ENCODE measurements around the gene MOB4.
A peak's percentile ranks its signal among the peaks of the same experiment; 100 is the strongest.
"Not testable (repeated sequence)": the region's sequence is repeated elsewhere in the genome, so short reads cannot be mapped to it uniquely, and the experiment has no call there.

The MOB4 gene

DNA sequence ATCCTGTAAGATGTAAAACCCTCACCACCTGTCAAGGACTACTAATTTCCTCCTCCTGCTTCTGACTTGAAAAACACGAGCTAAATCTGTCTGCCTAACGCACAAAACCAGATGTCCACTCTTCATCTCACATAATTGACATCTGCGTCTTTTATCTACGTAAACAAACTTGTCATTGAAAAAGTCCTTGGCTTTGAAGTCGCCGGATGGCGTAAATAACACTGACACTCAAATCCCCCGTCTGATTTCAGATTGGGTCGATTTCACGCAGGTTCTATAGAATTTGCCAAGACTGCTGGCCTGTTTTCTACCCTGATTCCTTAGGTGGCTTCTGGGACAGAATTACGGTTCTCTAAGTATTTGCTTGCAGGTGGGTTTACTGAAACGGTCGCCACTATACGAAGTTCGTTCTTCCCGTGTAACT lies 539 bp upstream of the MOB4 start:
- DNase-seq, result peak; percentile 60

DNA sequence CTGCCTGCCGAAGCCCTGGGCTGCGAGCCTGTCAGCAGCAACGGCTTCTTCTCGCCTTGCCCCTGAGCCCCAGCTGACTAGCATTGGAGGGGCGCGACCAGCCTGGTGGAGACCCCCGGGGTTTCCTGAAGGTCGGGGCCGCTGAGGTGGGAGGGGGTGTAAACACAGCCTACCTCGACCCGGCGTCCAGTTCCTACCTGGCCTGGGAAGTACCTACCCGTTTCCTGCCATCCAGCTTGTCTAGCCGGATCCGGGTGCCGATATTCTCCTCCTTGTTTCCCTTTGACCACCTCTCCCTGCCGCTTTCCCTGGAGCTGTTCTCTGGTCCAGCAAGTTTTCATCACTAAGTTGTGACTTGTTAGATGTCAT lies 511 bp downstream of the MOB4 start:
- no peak for DNase-seq

DNA sequence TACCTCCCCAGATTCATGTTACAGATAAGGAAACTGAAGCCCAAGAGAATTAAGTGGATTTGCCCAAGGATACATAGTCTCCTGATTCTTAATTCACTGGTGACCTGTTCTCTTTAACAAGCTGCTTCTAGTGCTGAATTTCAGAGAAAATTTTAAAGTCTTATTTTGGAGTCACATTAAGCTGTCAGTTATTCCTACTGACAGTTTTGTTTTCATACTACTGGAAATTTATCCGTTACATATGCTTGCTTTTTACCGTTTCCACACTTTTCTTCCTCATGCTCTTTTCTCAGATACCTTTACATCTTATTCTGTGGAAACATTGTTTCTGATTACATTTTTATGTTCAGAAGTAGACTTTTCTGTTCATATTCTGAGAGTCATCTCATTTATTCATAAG lies 1.3 kb downstream of the MOB4 start:
- no peak for DNase-seq

DNA sequence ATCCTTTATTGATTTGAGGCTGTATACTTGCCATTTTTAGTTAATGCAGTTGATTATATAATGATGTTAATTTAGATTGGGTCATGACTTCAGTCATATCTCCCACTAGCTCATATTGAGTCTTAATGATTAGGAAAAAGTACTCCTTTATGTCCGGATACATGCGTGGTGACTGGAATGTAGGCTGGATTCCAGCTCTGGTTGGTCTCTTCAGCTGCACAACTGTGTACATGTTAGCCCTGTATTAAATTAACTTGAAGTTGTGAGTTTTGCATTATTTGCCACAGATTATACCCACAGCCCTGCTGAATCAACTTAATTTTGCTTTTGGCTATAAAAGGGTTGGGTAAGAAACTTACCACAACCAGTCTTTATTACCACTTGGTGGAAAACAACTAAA lies 22.5 kb downstream of the MOB4 start:
- DNase-seq, result no peak

DNA sequence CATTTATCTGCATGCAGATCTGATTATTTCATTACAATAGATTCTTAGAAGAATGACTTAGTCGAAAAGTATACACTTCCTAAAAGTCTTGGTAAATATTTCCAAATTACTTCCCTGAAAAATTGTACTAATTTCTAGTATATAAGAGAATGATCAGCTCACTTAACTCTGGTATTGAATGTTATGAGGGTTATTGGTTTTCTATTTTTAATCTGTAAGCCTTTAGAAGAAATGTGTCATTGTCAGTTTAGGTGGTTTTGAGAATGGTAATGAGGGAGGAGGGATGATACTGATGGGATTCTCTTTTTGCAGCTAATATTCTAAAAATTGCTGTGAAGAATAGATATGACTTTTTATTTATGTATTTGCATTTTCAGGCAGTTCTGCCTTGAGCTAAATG lies 23.9 kb downstream of the MOB4 start:
- no peak for DNase-seq

DNA sequence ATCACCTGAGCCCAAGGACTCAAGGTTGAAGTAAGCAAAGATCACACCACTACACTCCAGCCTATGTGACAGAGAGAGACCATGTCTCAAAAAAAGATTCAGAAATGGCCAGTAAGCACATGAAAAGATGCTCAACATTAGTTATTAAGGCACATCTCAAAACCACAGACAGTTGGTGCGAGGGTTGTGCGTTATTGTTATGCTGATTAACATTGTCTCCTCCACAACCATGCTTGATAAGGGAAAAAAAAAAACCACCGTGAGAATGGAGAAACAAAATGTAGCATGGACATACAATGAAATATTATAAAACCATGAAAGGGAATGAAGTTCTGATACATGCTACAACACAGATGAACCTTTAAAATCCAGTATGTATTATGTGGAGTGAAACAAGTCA lies 27.3 kb downstream of the MOB4 start:
- no peak for DNase-seq

DNA sequence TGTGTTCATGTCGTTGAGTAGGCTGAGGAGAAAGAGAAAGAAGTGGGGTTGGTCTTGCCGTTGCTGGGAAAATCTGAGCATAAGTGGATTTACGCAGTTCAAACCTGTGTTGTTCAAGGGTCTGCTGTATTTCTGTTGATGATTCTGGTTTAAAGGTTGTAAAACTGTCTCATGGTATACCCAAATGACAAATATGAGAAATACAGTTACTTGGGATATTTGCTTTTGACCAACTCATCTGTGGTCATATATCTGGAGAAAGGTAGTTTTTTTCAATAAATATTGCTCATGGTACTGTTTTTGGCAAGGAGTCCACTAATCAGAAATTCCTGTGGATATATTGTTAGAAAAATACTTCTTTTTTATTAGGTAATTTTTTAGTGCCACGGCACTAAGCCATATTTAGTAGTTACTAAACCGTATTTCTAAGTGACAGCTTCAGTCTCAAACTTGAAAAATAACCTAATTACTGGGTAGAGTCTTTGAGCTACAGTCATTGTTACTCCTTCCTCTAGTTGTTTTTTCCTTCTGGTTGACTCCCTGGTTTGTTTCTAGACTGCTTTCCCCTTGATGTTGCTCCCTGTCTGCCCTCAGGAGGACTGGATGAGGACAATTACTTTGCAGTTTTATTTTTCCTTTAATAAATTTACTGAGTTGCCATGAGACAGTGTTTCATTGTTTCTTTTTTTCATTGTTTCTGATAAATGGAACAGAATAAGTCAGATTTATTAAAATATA lies 31.5 kb downstream of the MOB4 start:
- no peak for DNase-seq

DNA sequence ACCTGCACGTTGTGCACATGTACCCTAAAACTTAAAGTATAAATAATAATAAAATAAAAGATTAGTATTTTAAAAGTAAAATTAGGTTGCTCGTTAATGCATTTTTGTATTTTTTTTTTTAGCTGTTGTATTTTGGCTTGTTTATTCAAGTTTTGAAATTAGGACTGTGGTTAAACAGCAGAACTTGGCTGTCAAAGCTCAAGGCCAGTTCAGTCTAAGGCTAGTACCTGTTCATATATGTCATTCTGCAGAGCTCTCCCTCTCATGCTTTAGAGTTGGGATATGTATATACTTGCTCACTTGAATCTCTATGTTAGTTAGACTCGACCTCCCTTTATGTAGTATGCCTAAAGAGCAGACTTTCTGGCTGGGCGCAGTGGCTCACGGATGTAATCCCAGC lies 32.7 kb downstream of the MOB4 start:
- DNase-seq, result no peak

DNA sequence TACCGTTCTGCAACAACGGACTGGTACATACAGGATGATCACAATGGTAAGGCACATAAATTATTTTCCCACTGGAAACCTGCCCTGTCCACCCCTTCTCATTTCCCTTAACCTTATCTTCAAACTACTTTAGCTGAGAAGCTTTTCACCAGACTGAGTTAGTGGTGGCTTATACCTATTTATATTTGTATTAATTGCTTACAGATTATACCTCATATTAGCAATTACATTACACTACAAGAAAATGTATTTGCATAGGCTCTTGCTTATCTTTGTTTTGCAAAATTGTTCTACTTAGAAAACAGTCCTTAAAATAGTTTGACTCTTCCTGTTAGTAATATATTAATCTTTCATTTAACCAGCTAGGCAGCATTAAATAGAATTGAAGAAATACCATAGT lies 35.4 kb downstream of the MOB4 start:
- DNase-seq, result not testable (repeated sequence)

DNA sequence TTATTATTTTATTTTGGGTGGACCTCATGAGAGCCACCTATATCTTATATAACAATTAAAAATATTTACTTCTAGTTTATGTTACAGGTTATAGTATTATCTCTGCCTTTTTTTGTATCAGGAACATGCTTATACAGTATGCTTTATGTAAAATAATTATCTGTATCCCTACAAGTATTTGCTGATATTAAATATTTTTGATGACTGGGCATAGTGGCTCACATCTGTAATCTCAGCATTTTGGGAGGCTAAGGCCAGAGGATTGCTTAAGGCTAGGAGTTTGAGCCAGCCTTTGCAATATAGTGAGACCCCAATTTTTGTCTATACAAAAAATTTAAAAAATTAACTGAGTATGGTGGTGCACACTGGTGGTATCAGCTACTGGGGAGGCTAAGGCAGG lies 39.6 kb downstream of the MOB4 start:
- DNase-seq, result no peak

DNA sequence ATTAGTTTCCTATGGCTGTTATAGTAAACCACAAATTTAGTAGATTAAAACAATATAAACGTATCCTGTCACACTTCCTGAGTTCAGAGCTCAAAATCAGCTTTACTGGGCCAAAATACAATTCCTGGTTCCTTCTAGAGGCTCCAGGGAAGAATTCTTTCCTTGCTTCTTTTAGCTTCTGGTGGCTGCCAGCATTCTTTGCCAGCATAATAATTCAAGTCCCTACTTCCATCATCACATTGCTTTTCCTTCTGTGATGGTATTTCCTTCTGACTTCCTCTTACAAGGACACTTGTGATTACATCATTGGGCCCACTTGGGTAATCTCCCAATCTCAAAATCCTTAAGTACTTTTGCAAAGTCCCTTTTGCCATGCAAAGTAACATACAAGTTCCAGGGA lies 40.6 kb downstream of the MOB4 start:
- DNase-seq, result no peak

DNA sequence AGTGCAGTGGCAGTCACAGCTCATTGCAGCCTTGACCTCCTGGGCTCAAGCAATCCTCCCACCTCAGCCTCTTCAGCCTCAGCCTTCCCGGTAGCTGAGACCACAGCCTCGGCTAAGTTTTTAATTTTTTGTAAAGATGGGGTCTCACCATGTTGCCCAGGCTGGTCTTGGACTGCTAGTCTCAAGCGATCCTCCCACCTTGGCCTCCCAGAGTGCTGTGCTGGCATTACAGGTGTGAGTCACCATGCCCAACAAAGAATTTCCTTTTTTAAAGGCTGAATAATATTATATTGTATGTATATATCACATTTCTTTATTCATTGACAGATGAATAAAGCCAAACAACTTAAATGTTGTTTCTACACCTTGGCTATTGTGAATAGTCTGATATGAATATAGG lies 42.5 kb downstream of the MOB4 start:
- DNase-seq, result no peak

DNA sequence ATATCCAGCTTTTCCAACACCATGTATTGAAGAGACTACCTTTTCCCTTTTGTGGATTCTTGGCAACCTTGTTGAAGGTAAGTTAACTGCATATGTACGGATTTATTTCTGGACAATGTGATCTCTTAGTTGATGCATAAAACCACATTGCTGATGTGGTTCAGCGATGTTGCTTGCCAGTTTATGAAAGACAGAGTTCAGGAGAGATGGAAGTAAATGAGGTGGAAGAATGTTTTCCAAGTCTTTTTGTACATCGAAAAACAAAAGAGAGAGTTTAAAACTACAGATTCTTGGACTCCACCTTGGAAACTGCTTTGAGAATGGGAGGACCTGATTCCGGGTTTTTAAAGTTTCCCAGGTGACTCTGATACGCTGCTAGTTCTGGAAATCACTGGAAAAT lies 43.8 kb downstream of the MOB4 start:
- DNase-seq, result no peak

DNA sequence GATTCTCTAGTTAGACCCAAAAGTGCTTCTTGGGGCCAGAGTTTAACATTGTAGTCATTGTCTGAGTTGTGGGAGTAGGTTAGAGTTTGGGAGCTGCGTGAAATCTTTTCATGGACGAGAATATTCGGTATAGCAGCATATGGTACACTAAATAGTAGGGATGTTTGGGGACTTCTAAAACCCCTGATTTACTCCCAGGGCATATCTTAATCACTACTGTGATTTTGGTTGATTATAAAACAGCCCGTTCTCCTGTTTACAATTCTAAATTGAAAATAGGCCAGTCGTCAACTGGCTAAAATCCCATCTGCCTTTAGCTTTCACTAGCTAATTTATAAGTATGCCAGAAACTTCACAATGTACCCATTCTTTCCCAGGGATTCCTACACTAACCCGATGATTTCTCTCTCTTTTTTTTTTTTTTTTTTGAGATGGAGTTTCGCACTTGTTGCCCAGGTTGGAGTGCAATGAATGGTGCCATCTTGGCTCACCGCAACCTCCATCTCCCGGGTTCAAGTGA lies 44.3 kb downstream of the MOB4 start:
- DNase-seq, result no peak

DNA sequence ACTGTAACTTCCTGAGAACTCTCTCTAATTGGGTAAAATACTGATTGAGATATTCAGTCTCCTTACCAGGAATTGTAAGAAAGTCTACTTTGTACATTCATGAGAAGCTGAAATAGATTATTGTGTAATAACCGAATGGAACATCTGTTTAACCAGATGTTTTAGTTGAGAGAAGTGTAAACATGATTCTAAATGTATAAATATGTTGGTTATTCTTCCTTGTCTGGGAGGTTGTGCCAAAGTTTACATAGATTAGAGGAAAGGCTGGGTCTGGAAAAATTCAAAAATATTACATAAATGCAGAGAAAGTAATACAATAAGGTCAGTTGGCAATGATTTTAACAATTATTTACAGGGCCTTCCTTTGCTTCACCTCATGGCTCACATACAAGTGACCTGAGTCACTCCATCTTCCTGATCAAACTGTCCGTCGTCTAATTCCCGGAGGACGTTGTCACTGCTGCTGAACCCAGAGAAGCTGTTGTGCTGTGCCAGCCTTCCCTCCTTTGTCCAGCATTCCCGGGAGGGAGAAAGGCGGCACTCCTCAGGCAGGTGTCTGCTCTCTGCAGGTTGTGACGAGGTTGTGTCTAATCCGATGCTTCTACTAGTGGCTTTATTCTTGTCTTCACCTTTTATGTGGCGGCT lies 55.9 kb downstream of the MOB4 start:
- DNase-seq, result no peak

DNA sequence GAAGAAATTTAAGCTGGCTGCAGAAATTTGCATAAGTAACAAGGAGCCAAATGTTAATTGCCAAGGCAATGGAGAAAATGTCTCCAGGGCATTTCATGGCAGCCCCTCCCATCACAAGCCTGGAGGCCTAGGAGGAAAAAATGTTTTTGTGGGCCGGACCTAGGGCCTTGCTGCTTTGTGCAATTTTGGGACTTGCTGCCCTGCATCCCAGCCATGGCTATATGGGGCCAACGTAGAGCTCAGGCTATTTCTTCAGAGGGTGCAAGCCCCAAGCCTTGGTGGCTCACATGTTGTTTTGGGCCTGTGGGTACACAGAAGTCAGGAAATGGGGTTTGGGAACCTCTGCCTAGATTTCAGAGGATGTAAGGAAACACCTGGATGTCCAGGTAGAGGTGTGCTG lies 57.7 kb downstream of the MOB4 start:
- no peak for DNase-seq

DNA sequence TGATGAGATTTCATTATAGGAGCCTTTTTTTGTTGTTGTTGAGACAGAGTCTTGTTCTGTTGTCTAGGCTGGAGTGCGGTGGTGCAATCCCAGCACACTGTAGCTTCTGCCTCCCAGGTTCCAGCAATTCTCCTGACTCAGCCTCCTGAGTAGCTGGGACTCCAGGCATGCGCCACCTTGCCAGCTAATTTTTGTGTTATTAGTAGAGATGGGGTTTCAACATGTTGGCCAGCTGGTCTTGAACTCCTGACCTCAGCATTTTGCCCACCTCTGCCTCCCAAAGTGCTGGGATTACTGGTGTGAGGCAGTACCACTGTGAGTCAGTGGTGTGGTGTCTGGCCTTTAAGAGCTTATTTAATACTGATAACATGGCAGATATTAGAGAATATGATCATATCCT lies 60.1 kb downstream of the MOB4 start:
- no peak for DNase-seq

DNA sequence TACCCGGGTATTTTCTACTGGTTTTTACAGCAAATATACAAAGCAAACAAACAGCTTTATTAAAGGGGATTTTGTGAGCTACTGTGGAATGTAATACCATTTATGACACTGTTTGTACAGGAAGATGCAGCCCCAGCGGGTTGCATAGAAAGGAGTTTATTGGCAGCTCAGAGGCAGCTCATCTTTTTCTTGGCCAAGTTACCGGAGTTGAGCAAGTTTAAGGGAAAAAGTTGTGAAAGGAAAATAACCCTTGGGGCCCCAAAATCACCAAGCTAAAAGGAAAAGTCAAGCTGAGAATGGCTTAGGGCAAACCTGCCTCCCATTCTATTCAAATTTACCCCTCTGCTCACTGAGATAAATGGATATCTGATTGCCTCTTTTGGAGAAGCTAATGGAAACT lies 60.8 kb downstream of the MOB4 start:
- DNase-seq, result no peak

DNA sequence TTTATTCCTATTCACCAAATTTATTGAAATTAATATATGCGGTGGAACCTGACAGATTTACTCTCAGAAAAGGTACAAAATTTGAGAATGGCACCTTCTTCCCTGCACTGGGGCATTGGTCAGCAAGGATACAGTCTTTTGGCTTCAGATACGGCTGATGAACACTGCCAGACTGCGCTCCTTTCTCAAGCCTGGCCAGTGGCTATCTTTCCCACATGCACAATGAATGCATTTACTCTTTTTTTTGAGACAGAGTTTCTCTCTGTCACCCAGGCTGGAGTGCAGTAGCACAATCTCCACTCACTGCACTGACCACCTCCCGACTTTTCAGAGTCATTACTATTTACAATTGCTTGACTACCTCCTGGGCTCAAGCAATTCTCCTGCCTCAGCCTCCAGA lies 61.6 kb downstream of the MOB4 start:
- DNase-seq, result no peak

DNA sequence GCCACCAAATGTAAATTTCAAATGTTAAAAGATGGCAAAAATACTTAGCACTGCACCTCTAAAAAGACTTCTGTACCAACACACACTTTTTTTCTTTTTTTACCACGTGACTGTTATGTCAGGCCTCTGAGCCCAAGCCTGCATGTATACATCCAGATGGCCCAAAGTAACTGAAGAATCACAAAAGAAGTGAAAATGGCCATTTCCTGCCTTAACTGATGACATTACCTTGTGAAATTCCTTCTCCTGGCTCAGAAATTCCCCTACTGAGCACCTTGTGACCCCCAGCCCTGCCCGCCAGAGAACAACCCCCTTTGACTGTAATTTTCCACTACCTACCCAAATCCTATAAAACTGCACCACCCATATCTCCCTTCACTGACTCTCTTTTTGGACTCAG lies 62.4 kb downstream of the MOB4 start:
- not testable (repeated sequence) for DNase-seq

DNA sequence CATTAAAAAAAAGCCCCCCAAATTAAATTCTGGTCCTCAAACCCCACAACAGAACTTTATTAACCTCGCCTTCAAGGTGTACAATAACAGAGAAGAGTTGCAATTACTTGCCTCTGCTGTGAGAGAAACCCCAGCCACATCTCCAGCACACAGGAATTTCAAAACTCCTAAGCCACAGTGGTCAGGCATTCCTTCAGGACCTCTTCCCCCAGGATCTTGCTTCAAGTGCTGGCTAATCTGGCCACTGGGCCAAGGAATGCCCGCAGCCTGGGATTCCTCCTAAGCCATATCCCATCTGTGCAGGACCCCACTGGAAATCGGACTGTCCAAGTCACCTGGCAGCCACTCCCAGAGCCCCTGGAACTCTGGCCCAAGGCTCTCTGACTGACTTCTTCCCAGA lies 64.3 kb downstream of the MOB4 start:
- not testable (repeated sequence) for DNase-seq

DNA sequence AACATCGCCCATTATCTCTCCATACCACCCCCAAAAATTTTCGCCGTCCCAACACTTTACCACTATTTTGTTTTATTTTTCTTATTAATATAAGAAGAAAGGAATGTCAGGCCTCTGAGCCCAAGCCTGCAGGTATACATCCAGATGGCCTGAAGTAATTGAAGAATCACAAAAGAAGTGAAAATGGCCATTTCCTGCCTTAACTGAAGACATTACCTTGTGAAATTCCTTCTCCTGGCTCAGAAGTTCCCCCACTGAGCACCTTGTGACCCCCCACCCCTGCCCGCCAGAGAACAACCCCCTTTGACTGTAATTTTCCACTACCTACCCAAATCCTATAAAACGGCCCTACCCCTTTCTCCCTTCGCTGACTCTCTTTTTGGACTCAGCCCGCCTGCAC lies 71.4 kb downstream of the MOB4 start:
- DNase-seq, result not testable (repeated sequence)

DNA sequence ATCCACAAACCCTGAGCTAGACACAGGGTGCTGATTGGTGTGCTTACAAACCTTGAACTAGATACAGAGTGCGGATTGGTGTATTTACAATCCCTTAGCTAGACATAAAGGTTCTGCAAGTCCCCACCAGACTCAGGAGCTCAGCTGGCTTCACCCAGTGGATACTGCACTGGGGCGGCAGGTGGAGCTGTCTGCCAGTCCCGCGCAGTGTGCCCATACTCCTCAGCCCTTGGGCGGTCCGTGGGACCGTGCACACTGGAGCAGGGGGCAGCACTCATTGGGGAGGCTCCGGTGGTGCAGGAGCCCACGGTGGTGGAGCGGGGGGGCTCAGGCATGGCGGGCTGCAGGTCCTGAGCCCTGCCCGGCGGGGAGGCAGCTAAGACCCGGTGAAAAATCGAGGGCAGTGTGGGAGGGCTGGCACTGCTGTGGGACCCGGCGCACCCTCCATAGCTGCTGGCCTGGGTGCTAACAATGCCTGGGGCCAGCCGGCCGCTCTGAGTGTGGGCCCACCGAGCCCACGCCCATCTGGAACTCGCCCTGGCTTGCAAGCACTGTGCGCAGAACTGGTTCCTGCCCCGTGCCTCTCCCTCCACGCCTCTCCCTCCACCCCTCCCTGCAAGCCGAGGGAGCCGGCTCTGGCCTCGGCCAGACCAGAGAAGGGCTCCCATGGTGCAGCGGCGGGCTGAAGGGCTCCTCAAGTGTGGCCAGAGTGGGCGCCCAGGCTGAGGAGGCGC lies 75.6 kb downstream of the MOB4 start:
- no peak for DNase-seq

DNA sequence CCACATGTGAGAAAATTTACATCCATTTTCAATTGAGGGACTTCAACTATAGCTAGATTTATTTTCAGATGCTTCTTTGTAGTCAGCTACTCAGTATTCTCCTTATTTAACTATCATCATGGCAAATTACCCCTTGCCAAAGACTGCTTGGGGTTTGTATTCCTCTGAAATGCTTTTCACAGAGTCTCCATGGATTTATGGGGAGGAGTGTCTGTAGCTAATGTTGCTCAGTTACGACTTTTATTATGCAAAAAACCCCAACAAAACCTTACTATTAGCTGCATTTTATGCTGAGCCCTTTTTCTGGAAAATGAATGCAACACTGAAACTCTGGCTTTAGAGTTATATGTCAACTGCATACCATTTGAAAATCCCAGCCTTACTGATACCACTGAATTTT lies 80.9 kb downstream of the MOB4 start:
- DNase-seq, result no peak
